Naive B cell (primary cell): ENCODE data around the gene ALG1L2. TPM values are rescaled to one million over a fixed set of nuclear protein-coding genes. Genes with fewer than 3 reads are reported as not detected.
"Not testable (repeated sequence)": the region's sequence is repeated elsewhere in the genome, so short reads cannot be mapped to it uniquely, and the experiment has no call there.

ENCODE experiments used
- ATAC-seq, 2 donors: fragments of 150-1000 bp; cut with Tn5 transposase; 2 replicates each; pipeline ENCODE4 v1.10.0; 2021; ENCODE audit warnings: low read depth in 2 of 2, mild to moderate bottlenecking in 2 of 2, moderate library complexity in 2 of 2
- DNase-seq: peaks from one replicate; pipeline ENCODE4 v3.0.0; 2022
- H3K27ac Mint-ChIP-seq, 6 donors: one replicate each; pipeline ENCODE4 v1.8.0; 2020 to 2022; ENCODE audit warnings: mild to moderate bottlenecking in 6 of 6, mixed read lengths in 6 of 6, moderate library complexity in 5 of 6, inconsistent platforms in 2 of 6
- H3K27me3 Mint-ChIP-seq, 3 donors: one replicate each; pipeline ENCODE4 v1.8.0; 2021 to 2022; ENCODE audit warnings: mixed read lengths in 3 of 3, mild to moderate bottlenecking in 1 of 3
- H3K36me3 Mint-ChIP-seq, 2 donors: one replicate each; pipeline ENCODE4 v1.8.0; 2020 to 2022; ENCODE audit warnings: mixed read lengths in 2 of 2, inconsistent platforms in 1 of 2, mild to moderate bottlenecking in 1 of 2
- H3K4me1 Mint-ChIP-seq, 3 donors: one replicate each; pipeline ENCODE4 v1.8.0; 2020 to 2022; ENCODE audit warnings: mixed read lengths in 3 of 3, inconsistent platforms in 1 of 3, mild to moderate bottlenecking in 1 of 3, moderate library complexity in 1 of 3
- H3K4me3 Mint-ChIP-seq, 8 donors: one replicate each; pipeline ENCODE4 v1.8.0; 2020 to 2022; ENCODE audit warnings: mild to moderate bottlenecking in 8 of 8, mixed read lengths in 8 of 8, moderate library complexity in 8 of 8, inconsistent platforms in 2 of 8
- H3K9me3 Mint-ChIP-seq, 7 donors: one replicate each; pipeline ENCODE4 v1.8.0; 2020 to 2022; ENCODE audit warnings: mixed read lengths in 7 of 7, mild to moderate bottlenecking in 5 of 7, inconsistent platforms in 2 of 7, moderate library complexity in 1 of 7
- polyA plus RNA-seq, 6 donors: library from polyadenylated mRNA; unstranded; fragments of 300-500 nt; fragmentation: Illumina TruSeq; gene quantifications; one replicate each; pipeline ENCODE4 v1.2.3, GENCODE V29; 2021; ENCODE audit warnings: low read depth in 6 of 6

Gene ALG1L2
- polyA plus RNA-seq, 6 donors from 2014 or later: 0.33 to 1.3 (median 0.50) TPM; not detected in 2

GRCh38 chr3:130120291-130120690 lies 38.7 kb downstream of the ALG1L2 start:
- H3K36me3 Mint-ChIP-seq, H3K4me1 Mint-ChIP-seq, ATAC-seq, DNase-seq, H3K9me3 Mint-ChIP-seq, H3K4me3 Mint-ChIP-seq, H3K27me3 Mint-ChIP-seq: not testable (repeated sequence)
- peak overlapping the region in 1 of 6 donors; percentile 10 for H3K27ac Mint-ChIP-seq

GRCh38 chr3:130122891-130123775 lies 41.5 kb downstream of the ALG1L2 start:
- not testable (repeated sequence) for H3K27ac Mint-ChIP-seq, H3K4me1 Mint-ChIP-seq, H3K36me3 Mint-ChIP-seq, H3K9me3 Mint-ChIP-seq, ATAC-seq, H3K27me3 Mint-ChIP-seq, H3K4me3 Mint-ChIP-seq, DNase-seq

- ATAC-seq, H3K4me1 Mint-ChIP-seq, H3K36me3 Mint-ChIP-seq, H3K27me3 Mint-ChIP-seq, H3K27ac Mint-ChIP-seq, H3K9me3 Mint-ChIP-seq, H3K4me3 Mint-ChIP-seq, DNase-seq: not testable (repeated sequence)
Measured at GRCh38 chr3:130125406-130125805, 43.8 kb downstream of the ALG1L2 start.

GRCh38 chr3:130136337-130136736 lies 54.7 kb downstream of the ALG1L2 start:
- H3K27ac Mint-ChIP-seq, H3K4me1 Mint-ChIP-seq, H3K9me3 Mint-ChIP-seq, ATAC-seq, H3K36me3 Mint-ChIP-seq, DNase-seq, H3K4me3 Mint-ChIP-seq: not testable (repeated sequence)
- peaks cover 0 to 22% (median 0%) of the 10 kb centered on the region in 3 donors for H3K27me3 Mint-ChIP-seq

GRCh38 chr3:130137685-130138084 lies 56.1 kb downstream of the ALG1L2 start:
- Mint-ChIP-seq H3K27me3 (peaks cover 0 to 22% (median 0%) of the 10 kb centered on the region in 3 donors), H3K27ac (peak overlapping the region in 1 of 6 donors; percentile 26)
- not testable (repeated sequence) for ATAC-seq, H3K36me3 Mint-ChIP-seq, DNase-seq, H3K9me3 Mint-ChIP-seq, H3K4me3 Mint-ChIP-seq, H3K4me1 Mint-ChIP-seq

- H3K27me3 Mint-ChIP-seq: peaks cover 0 to 22% (median 0%) of the 10 kb centered on the region in 3 donors
- H3K4me3 Mint-ChIP-seq, H3K4me1 Mint-ChIP-seq, H3K36me3 Mint-ChIP-seq, DNase-seq, H3K27ac Mint-ChIP-seq, H3K9me3 Mint-ChIP-seq, ATAC-seq: not testable (repeated sequence)
Measured at GRCh38 chr3:130138992-130139391, 57.4 kb downstream of the ALG1L2 start.

GRCh38 chr3:130140756-130141155 lies 59.1 kb downstream of the ALG1L2 start:
- not testable (repeated sequence) for H3K9me3 Mint-ChIP-seq, ATAC-seq, DNase-seq, H3K4me1 Mint-ChIP-seq, H3K36me3 Mint-ChIP-seq, H3K27ac Mint-ChIP-seq
- peak overlapping the region in 2 of 8 donors; percentile 27 to 48 for H3K4me3 Mint-ChIP-seq
- H3K27me3 Mint-ChIP-seq: peaks cover 0 to 22% (median 0%) of the 10 kb centered on the region in 3 donors

- not testable (repeated sequence) for H3K9me3 Mint-ChIP-seq, H3K36me3 Mint-ChIP-seq, DNase-seq
Measured at GRCh38 chr3:130143648-130144327, 62.2 kb downstream of the ALG1L2 start.

GRCh38 chr3:130144328-130144650 lies 62.7 kb downstream of the ALG1L2 start:
- DNase-seq, H3K9me3 Mint-ChIP-seq, H3K36me3 Mint-ChIP-seq, ATAC-seq, H3K27ac Mint-ChIP-seq, H3K4me1 Mint-ChIP-seq: not testable (repeated sequence)
- Mint-ChIP-seq H3K4me3 (peak overlapping the region in 1 of 8 donors; percentile 52), H3K27me3 (peaks cover 0 to 24% (median 0%) of the 10 kb centered on the region in 3 donors)

More at GRCh38 chr3:130143648-130144327, 62.2 kb downstream of the ALG1L2 start:
- not testable (repeated sequence) for H3K4me3 Mint-ChIP-seq, H3K4me1 Mint-ChIP-seq, H3K27ac Mint-ChIP-seq, ATAC-seq
- peaks cover 0 to 24% (median 0%) of the 10 kb centered on the region in 3 donors for H3K27me3 Mint-ChIP-seq

- not testable (repeated sequence) for DNase-seq, ATAC-seq, H3K27ac Mint-ChIP-seq, H3K4me1 Mint-ChIP-seq, H3K4me3 Mint-ChIP-seq
- Mint-ChIP-seq H3K36me3 (peaks cover 0 to 16% of the 10 kb centered on the region in 2 donors), H3K27me3 (peaks cover 0 to 17% (median 0%) of the 10 kb centered on the region in 3 donors), H3K9me3 (peaks cover 0 to 11% (median 7%) of the 10 kb centered on the region in 7 donors)
Measured at GRCh38 chr3:130145456-130145855, 63.8 kb downstream of the ALG1L2 start.

GRCh38 chr3:130146465-130146864 lies 64.8 kb downstream of the ALG1L2 start:
- H3K27ac Mint-ChIP-seq, ATAC-seq, H3K4me3 Mint-ChIP-seq, H3K4me1 Mint-ChIP-seq, DNase-seq: not testable (repeated sequence)
- Mint-ChIP-seq H3K27me3 (peaks cover 0 to 13% (median 0%) of the 10 kb centered on the region in 3 donors), H3K9me3 (peaks cover 4 to 21% (median 15%) of the 10 kb centered on the region in 7 donors), H3K36me3 (peaks cover 4 to 26% of the 10 kb centered on the region in 2 donors)
